ENCODE measurements around the gene PPA1.
"Not testable (repeated sequence)": the region's sequence is repeated elsewhere in the genome, so short reads cannot be mapped to it uniquely, and the experiment has no call there.

Gene PPA1

GRCh38 chr10:70233109-70233938 lies at the start of gene PPA1:
PPA1 (minus strand) TSS chr10:70233429; CDS start chr10:70233327, 102 bp downstream.
- DNase-seq (ENCODE audit: low spot score) = peak; percentile 95

- DNase-seq (ENCODE audit: low spot score) = no peak
These were observed 48.4 kb upstream of the PPA1 start for GRCh38 chr10:70281609-70282008.

DNA sequence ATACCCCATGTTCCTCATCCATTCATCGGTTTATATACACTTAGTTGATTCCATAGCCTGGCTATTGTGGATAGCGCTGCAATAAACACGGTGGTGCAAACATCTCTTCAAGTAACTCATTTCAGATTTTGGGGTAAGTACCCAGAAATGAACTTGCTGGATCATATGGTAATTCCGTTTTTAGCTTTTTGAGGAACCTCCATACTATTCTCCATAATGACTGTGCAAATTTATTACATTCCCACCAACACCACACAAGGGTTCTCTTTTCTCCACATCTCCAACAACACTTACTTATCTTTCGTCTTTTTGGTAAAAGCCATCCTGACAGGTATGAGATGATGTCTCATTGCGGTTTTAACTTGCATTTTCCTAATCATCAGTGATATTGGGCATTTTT lies 46.9 kb upstream of the PPA1 start:
- DNase-seq (ENCODE audit: low spot score) = no peak

- no peak for DNase-seq (ENCODE audit: low spot score)
These were observed 44.3 kb upstream of the PPA1 start for GRCh38 chr10:70277396-70278030.

DNA sequence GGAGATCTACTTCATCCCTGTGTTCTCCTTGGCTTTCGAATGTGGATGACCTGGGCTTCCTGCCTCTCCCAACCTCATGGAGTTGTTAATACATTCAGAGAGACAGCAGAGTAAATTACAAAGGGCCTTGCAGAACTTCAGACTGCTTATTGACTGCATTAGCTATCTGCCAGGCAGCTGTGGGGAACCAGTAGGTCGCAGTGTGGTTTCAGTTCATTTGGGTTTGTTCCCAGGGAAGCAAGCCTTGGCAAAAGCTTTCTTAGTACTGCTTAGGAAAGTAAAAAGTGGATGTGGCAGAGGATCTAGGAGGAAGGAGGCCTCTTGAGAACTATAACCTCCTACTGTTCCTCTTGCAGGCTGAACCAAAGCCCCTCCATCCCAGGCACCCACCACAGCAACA lies 41.4 kb upstream of the PPA1 start:
- DNase-seq (ENCODE audit: low spot score) = no peak

DNA sequence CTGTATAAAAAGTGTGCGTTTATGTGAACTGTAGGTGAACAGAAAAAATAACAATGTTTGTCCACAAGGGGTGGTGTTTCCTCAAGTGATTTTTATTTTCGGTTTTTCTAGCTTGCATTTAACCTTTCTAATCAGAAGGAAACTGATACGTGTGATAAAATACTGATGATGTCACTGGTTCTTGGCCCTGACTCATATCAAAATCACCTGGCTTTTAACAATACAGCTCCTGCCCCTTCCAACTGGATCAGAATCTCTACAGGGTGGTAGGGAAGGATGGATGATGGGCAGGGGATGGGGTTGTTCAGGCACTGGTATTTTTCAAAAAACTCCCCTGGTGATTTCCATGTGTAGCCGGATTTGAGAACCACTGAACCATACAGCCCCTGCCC lies 39.7 kb upstream of the PPA1 start:
- peak; percentile 50 for DNase-seq (ENCODE audit: low spot score)

DNA sequence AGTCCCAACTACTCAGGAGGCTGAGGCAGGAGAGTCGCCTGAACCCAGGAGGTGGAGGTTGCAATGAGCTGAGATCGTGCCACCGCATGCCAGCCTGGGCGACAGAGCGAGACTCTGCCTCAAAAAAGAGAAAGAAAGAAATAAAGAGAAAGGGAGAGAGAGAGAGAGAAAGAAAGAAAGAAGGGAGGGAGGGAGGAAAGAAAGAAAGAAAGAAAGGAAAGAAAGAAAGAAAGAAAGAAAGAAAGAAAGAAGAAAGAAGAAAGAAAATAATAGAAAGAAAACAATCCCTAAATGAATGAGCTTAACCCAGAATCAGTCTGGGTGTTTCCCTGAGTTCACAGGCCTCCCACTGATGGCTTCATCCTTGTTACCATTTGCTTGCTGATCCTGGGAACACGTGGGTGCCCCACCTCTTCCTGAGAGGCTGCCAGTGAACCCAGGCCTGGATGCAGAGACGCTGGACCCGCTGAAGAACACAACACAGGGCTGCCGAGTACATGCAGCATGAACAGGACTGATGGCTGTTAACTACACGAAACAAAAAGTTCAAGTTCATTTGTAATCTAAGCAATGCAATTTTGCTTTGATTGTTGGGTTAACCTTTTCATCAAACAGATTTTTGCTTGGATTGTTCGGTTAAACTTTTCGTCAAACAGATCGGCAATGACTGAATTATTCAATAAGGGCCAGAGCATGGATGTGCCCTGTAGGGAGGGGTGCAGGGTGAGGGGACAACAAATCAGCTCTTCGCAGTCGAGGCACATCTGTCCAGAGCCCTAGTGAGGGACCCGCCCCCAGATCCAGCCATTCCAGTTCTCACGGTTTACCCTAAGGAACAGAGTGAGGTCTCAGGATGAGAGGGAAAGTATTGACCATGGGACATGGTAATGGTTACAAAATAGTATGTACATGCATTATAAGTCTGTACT lies 39.0 kb upstream of the PPA1 start:
- no peak for DNase-seq (ENCODE audit: low spot score)

- no peak for DNase-seq (ENCODE audit: low spot score)
These were observed 37.7 kb upstream of the PPA1 start for GRCh38 chr10:70270952-70271351.

DNA sequence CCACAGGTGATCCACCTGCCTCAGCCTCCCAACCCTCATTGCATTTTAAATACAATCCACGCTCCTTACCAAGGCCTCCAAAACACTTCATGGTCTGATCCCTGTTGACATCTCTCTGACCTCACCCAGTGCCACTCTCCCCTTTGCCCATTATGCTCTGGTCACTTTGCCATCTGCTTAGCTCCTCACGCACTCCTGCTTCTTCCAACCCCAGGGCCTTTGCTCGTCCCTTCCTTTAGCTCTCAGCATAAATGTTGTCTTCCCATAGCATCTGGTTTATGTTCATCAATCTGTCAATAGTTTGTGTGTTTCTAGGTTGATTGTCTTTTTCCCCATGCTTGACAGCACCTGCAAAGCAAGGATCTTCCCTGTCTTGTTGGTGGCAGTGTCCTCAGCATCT lies 36.5 kb upstream of the PPA1 start:
- no peak for DNase-seq (ENCODE audit: low spot score)

- DNase-seq (ENCODE audit: low spot score) = no peak
These were observed 35.1 kb upstream of the PPA1 start for GRCh38 chr10:70268376-70268775.

DNA sequence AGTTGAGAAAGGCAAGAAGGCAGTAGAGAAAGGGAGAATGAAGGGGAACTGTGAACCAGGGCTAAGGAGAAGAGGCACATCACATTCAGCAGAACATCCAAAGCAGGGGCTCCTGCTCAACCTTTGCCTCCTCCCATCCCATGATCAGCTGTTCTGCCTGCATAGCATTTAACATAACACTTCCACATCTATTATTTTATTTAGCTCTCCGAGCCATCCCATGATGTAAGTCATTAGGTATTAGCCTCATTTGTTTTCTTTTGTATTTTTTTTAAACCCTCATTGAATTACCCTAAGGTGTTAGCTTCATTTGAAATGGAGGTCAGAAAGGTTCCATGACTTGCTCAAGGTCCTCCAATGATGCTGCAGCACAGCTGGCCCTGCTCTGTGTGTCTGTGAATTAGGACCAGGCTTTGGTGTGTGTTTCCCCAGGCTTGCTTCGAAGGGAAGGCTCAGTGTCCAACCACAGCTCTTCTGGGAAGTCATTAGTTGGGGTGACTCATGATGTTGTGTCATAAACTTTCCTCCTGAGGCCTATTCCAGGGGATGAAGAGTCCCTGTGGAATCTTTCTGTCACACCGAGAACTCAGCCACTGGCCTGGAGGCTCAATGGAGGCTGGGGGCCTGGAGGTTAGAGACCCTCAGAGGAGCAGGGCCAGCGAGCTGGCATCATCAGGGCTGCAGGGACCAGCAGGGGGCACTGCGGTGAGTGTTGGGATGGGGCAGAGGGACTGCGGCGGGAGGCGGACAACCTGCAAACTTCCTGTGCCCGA lies 34.1 kb upstream of the PPA1 start:
- peak; percentile 92 for DNase-seq (ENCODE audit: low spot score)

DNA sequence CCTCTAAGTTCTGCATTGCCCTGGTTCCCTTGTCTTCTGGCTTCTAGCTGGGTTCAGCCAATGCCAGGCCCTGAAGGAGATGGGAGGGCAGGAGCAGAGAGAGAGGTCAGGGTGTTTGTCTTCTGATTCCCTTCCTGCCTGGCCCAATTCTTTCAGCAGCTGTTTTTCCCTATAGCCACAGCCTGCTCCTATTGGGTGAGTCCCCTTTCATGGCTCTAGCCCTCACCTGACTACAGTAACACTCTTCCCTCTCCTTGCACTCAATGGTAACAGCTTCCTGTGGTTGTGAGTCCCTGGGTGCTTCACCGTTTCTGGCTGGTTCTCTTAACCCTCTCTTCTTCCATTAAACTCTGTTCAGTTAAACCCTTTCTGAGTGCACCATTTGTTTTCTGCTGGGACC lies 33.5 kb upstream of the PPA1 start:
- no peak for DNase-seq (ENCODE audit: low spot score)

DNA sequence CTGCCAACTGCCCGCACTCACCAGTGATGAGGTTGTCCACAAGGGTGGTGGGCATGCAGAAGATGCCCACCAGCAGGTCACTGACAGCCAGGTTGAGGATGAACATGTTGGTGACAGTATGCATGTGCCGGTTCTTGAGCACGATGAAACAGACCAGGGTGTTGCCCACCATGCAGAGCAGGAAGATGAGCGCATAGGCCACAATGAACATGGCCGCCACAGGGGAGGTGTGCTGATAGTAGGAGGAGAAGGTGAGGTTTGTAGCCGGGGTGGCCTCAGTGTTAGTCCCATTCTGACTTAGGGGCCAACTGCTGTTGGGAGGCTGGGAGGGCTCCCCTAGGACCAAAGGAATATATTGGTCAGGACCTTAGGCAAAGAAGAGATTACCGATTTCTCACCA lies 32.8 kb upstream of the PPA1 start:
- no peak for DNase-seq (ENCODE audit: low spot score)

DNA sequence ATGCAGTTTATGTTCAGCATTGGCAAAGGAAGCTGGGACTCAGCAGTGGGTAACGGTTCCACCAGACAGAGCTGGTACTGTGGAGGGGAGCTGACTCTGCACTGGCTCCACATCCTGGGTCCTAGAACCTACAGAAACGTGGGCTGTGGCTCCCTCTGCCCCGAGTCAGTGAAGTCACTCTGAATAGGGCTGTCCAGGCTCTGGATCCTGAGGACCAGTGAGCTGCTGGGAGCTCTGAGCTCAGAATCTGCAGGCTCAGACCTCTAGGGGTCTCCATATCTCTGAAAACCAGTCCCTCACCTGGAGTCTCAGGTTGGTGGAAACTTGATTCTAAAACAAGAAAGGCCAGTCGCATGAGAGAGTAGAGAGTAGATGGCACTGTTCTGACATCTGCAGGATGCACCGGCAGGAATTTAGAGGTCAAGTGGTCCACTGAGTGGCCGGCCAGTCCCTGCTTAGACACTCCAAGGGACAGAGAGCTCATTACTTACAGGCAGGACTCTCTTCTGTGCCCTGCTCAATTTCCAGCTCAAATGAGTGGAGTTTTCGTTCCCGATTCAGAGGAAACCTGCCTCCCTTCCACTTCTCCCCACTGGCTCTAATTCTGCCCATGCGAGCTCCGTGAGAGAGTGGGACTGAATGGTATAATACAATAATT lies 31.9 kb upstream of the PPA1 start:
- DNase-seq (ENCODE audit: low spot score) = peak; percentile 33

DNA sequence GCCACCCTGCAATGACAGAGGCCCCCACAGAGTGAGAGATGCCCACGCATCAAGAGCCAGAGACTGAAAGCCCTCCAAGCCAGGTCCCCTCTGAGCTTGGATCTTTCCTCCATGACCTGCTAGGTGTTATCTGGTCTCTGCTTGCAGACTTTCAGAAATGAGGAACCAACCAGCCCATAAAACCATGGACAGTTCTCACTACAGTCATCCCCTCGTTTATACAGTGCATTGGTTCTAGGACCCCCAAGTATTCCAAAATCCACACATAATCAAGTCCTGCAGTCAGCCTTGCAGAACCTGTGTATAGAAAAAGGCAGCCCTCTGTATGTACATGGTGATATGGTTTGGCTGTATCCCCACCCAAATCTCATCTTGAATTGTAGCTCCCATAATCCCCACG lies 27.5 kb upstream of the PPA1 start:
- no peak for DNase-seq (ENCODE audit: low spot score)

GRCh38 chr10:70260259-70260658 lies 27.0 kb upstream of the PPA1 start:
- no peak for DNase-seq (ENCODE audit: low spot score)

GRCh38 chr10:70258216-70258615 lies 25.0 kb upstream of the PPA1 start:
- DNase-seq (ENCODE audit: low spot score) = no peak

GRCh38 chr10:70257816-70258215 lies 24.6 kb upstream of the PPA1 start:
- not testable (repeated sequence) for DNase-seq (ENCODE audit: low spot score)

GRCh38 chr10:70256463-70256862 lies 23.2 kb upstream of the PPA1 start:
- DNase-seq (ENCODE audit: low spot score) = no peak

- DNase-seq (ENCODE audit: low spot score) = peak; percentile 89
These were observed 22.4 kb upstream of the PPA1 start for GRCh38 chr10:70255329-70256299.

Data from kidney tubule cell (primary cell).